ENCODE results near the gene RAB10. TPM values are rescaled to one million over a fixed set of nuclear protein-coding genes. Genes with fewer than 3 reads are reported as not detected.
A peak's percentile ranks its signal among the peaks of the same experiment; 100 is the strongest.

RAB10 gene
- polyA plus RNA-seq, 3 donors from 2014 or later = 69.9 to 85.2 (median 80.5) TPM

GRCh38 chr2:26169681-26170414 lies 136.0 kb downstream of the RAB10 start:
- Mint-ChIP-seq H3K4me1 (peaks cover 18% of the 10 kb centered on the region in 2 donors), H3K9me3 (no peaks in the 10 kb centered on the region), H3K27ac (no peak overlapping the region), H3K36me3 (peaks cover 0 to 5% (median 0%) of the 10 kb centered on the region in 3 donors), H3K4me3 (no peak overlapping the region), H3K27me3 (ENCODE audit: low read depth in 3 of 3) (peaks cover 10 to 16% (median 14%) of the 10 kb centered on the region in 3 donors)
- no peak for DNase-seq

DNA sequence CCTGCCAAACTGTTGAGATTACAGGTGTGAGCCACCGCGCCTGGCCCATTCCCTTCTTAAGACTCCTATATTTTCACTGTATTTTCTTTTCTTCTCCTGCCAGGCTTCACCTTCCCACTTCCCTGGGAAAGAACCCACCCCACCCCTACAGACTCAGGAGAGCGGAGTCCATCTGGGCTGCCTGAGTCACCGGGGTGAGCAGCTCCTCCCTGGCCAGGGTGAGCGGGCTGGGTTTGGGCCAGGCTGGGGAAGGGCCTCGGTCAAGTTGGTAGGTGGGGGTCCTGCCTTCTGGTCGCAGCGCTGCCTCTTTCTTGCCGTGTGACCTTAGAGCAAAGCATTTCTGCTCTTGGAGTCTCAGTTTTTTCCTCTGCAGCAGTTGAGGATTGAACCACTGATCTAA lies 136.9 kb downstream of the RAB10 start:
- Mint-ChIP-seq H3K4me3 (peak overlapping the region in 2 of 5 donors; percentile 15 to 48), H3K27me3 (ENCODE audit: low read depth in 3 of 3) (peaks cover 12 to 18% (median 14%) of the 10 kb centered on the region in 3 donors)

GRCh38 chr2:26172189-26172870 lies 138.4 kb downstream of the RAB10 start:
- H3K36me3 Mint-ChIP-seq = peaks cover 0 to 5% (median 0%) of the 10 kb centered on the region in 3 donors
- H3K27me3 Mint-ChIP-seq (ENCODE audit: low read depth in 3 of 3) = peaks cover 14 to 19% (median 15%) of the 10 kb centered on the region in 3 donors
- no peak for DNase-seq
- H3K4me3 Mint-ChIP-seq = peak overlapping the region; percentile 72 to 85 (median 77)
- H3K27ac Mint-ChIP-seq = no peak overlapping the region
- H3K9me3 Mint-ChIP-seq = no peaks in the 10 kb centered on the region
- H3K4me1 Mint-ChIP-seq = peaks cover 18 to 19% of the 10 kb centered on the region in 2 donors

More for the DNA sequence above, 136.9 kb downstream of the RAB10 start:
- Mint-ChIP-seq H3K4me1 (peaks cover 18 to 19% of the 10 kb centered on the region in 2 donors), H3K36me3 (peaks cover 0 to 5% (median 0%) of the 10 kb centered on the region in 3 donors), H3K27ac (no peak overlapping the region), H3K9me3 (no peaks in the 10 kb centered on the region)
- no peak for DNase-seq

GRCh38 chr2:26172871-26173775 lies 139.2 kb downstream of the RAB10 start, which contains the start of gene GAREM2:
Gene GAREM2, plus strand, starts transcription at chr2:26173088. Its CDS starts 133 bp downstream, at chr2:26173221.
- no peak within 1 kb of the TSS for H3K27ac Mint-ChIP-seq
- H3K27me3 Mint-ChIP-seq (ENCODE audit: low read depth in 3 of 3) = peaks cover 14 to 21% (median 15%) of the 10 kb centered on the region in 3 donors

DNA sequence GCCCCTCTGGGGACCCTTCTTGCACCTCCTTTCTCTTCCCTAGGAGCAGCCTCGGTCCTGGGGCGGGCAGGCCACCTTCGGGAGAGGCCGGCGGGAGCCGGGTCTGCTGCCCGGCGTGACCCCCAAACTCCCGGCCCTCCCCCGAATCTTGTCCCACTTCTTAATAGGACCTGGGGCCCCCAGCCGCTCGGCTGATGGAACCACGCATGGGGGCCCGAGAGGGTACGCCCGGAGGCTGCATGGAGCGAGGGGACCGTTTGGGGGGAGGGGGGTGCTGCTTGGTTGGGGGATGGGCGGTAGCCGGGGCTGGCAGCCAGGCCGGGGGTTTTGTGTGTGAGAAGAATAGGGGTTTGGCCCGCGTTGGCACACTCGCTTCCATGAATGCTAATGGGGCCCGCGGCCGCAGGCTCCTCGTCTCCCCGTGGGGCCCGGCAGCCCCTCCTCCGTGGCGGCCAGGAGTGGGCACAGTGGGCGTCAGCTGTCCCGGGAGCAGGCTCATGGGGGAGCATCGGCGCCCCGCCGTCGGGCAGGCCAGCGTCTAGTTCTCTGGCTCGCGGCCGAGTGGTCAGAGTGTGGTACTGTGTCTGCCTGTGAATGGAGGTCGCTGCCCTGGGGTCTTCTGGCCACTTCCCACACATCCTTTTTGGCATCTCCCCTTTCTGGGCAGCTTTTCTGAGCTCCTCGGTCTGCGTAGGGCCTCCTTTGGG lies 140.0 kb downstream of the RAB10 start:
- peaks cover 0 to 5% (median 0%) of the 10 kb centered on the region in 3 donors for H3K36me3 Mint-ChIP-seq
- no peak for DNase-seq
- peak overlapping the region; percentile 59 to 79 (median 70) for H3K4me3 Mint-ChIP-seq
- peaks cover 19 to 20% of the 10 kb centered on the region in 2 donors for H3K4me1 Mint-ChIP-seq
- peaks cover 13 to 21% (median 14%) of the 10 kb centered on the region in 3 donors for H3K27me3 Mint-ChIP-seq (ENCODE audit: low read depth in 3 of 3)
- no peak overlapping the region for H3K27ac Mint-ChIP-seq
- H3K9me3 Mint-ChIP-seq = no peaks in the 10 kb centered on the region

More at GRCh38 chr2:26172871-26173775, 139.2 kb downstream of the RAB10 start, which contains the start of gene GAREM2:
- peaks cover 0 to 5% (median 0%) of the 10 kb centered on the region in 3 donors for H3K36me3 Mint-ChIP-seq
- no peaks in the 10 kb centered on the region for H3K9me3 Mint-ChIP-seq
- no peak for DNase-seq
- H3K4me1 Mint-ChIP-seq = peaks cover 18 to 19% of the 10 kb centered on the region in 2 donors
- peak within 1 kb of the TSS; percentile 72 to 85 (median 77) for H3K4me3 Mint-ChIP-seq

DNA sequence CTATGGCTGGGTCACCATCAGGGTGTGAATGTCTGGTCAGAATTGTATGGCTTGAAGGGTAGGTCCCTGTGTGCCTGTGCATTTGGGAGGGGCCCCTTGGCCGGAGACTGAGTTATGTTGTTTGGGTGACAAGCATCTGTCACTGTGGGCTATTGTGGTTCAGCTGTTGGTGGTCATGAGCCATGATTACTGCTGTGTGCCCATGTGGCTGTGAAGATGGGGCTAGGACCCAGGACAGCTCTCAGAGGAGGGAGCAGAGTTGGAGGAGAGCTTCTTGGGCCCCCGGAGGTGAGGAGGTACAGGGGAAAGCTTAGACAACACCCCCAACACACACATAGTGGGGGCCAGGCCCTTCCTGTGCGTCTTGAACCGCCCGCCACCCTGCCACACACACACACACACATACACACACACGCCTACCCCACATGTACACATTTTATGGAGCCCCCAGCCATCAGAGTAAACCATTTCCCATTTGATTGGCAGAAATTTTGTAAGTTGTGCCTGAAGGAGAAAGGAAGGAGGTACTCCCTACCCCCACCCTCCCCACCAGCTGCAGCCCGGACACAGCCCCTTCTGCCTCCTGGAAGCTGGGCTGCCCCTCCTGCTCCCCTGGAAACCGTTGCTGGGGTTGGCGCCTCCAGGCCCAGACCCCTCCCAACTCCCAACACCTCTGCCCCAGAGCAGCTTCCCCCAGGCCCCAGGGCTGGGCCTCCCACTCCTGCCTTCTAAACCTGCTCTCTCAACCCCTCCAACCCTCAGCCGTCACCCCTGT lies 141.0 kb downstream of the RAB10 start:
- H3K27ac Mint-ChIP-seq = no peak overlapping the region
- DNase-seq = peak; percentile 28 to 41 (median 35)
- H3K4me3 Mint-ChIP-seq = peak overlapping the region; percentile 59 to 79 (median 70)
- H3K4me1 Mint-ChIP-seq = peaks cover 23 to 25% of the 10 kb centered on the region in 2 donors
- no peaks in the 10 kb centered on the region for H3K9me3 Mint-ChIP-seq
- peaks cover 12 to 24% (median 18%) of the 10 kb centered on the region in 3 donors for H3K27me3 Mint-ChIP-seq (ENCODE audit: low read depth in 3 of 3)
- H3K36me3 Mint-ChIP-seq = peaks cover 0 to 2% (median 0%) of the 10 kb centered on the region in 3 donors

GRCh38 chr2:26175466-26176278 lies 141.8 kb downstream of the RAB10 start:
- Mint-ChIP-seq H3K4me3 (no peak overlapping the region), H3K27me3 (ENCODE audit: low read depth in 3 of 3) (peaks cover 15 to 27% (median 23%) of the 10 kb centered on the region in 3 donors), H3K27ac (no peak overlapping the region), H3K4me1 (peaks cover 25 to 30% of the 10 kb centered on the region in 2 donors), H3K9me3 (no peaks in the 10 kb centered on the region), H3K36me3 (no peaks in the 10 kb centered on the region)
- DNase-seq = no peak

- no peak overlapping the region for H3K4me3 Mint-ChIP-seq
- no peak for DNase-seq
- H3K4me1 Mint-ChIP-seq = peaks cover 24 to 30% of the 10 kb centered on the region in 2 donors
- H3K9me3 Mint-ChIP-seq = no peaks in the 10 kb centered on the region
- H3K36me3 Mint-ChIP-seq = no peaks in the 10 kb centered on the region
- no peak overlapping the region for H3K27ac Mint-ChIP-seq
- H3K27me3 Mint-ChIP-seq (ENCODE audit: low read depth in 3 of 3) = peaks cover 16 to 31% (median 21%) of the 10 kb centered on the region in 3 donors
Observed at GRCh38 chr2:26176279-26176615, 142.4 kb downstream of the RAB10 start.

- no peak for DNase-seq
- H3K9me3 Mint-ChIP-seq = no peaks in the 10 kb centered on the region
- H3K36me3 Mint-ChIP-seq = no peaks in the 10 kb centered on the region
- peaks cover 15 to 28% (median 21%) of the 10 kb centered on the region in 3 donors for H3K27me3 Mint-ChIP-seq (ENCODE audit: low read depth in 3 of 3)
- H3K27ac Mint-ChIP-seq = no peak overlapping the region
- H3K4me3 Mint-ChIP-seq = no peak overlapping the region
- H3K4me1 Mint-ChIP-seq = peaks cover 17 to 21% of the 10 kb centered on the region in 2 donors
Observed at GRCh38 chr2:26177122-26177521, 143.2 kb downstream of the RAB10 start.

DNA sequence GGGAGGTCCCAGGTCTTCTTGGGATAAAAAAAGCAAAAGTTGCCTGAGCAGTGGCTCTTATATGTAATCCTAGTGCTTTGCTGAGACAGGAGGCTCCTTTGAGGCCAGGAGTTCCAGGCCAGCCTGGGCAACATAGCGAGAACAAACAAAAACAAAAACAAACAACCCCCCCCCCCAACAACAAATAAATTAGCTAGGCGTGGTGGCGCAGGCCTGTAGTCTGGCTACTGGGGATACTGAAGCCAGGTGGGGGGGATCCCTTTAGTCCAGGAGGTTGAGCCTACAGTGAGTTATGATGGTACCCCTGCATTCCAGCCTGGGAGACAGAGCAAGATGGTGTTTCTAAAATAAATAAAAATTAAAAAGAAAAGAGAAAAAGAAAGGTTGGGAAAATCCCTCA lies 144.4 kb downstream of the RAB10 start:
- H3K9me3 Mint-ChIP-seq = no peaks in the 10 kb centered on the region
- H3K4me3 Mint-ChIP-seq = peak overlapping the region in 3 of 5 donors; percentile 15 to 35 (median 18)
- peaks cover 18 to 25% (median 19%) of the 10 kb centered on the region in 3 donors for H3K27me3 Mint-ChIP-seq (ENCODE audit: low read depth in 3 of 3)
- peaks cover 15 to 20% of the 10 kb centered on the region in 2 donors for H3K4me1 Mint-ChIP-seq
- no peak for DNase-seq
- no peak overlapping the region for H3K27ac Mint-ChIP-seq
- no peaks in the 10 kb centered on the region for H3K36me3 Mint-ChIP-seq

- Mint-ChIP-seq H3K27me3 (ENCODE audit: low read depth in 3 of 3) (peaks cover 18 to 25% (median 19%) of the 10 kb centered on the region in 3 donors), H3K36me3 (no peaks in the 10 kb centered on the region), H3K9me3 (no peaks in the 10 kb centered on the region), H3K4me3 (peak overlapping the region; percentile 44 to 72 (median 57)), H3K27ac (no peak overlapping the region), H3K4me1 (peaks cover 18 to 24% of the 10 kb centered on the region in 2 donors)
- no peak for DNase-seq
Observed at GRCh38 chr2:26178746-26179436, 145.0 kb downstream of the RAB10 start.
